ENCODE measurements around the gene SLC4A7. TPM values are rescaled to one million over a fixed set of nuclear protein-coding genes. Genes with fewer than 3 reads are reported as not detected.
"Not testable (repeated sequence)": the region's sequence is repeated elsewhere in the genome, so short reads cannot be mapped to it uniquely, and the experiment has no call there.

SLC4A7 gene
- total RNA-seq, 1 donor from 2014 or later: 28.6 TPM

- no peak for DNase-seq (ENCODE audit: low read depth)
- Histone ChIP-seq H3K27me3 (ENCODE audit: control insufficient read depth, insufficient read depth, low read length) (no peaks in the 10 kb centered on the region), H3K4me3 (ENCODE audit: low read depth, low read length) (no peak overlapping the region), H3K36me3 (ENCODE audit: control insufficient read depth, insufficient read depth, low read length) (no peaks in the 10 kb centered on the region)
- TF ChIP-seq CTCF (IDR thresholded peaks at IDR 0.05; ENCODE audit: insufficient read depth, low read length, poor library complexity, severe bottlenecking): no peak
Measured at GRCh38 chr3:27454461-27454860, 29.7 kb downstream of the SLC4A7 start.

- H3K36me3 ChIP-seq (ENCODE audit: control insufficient read depth, insufficient read depth, low read length): no peaks in the 10 kb centered on the region
- no peak for TF ChIP-seq CTCF (IDR thresholded peaks at IDR 0.05; ENCODE audit: insufficient read depth, low read length, poor library complexity, severe bottlenecking)
- H3K27me3 ChIP-seq (ENCODE audit: control insufficient read depth, insufficient read depth, low read length): no peaks in the 10 kb centered on the region
- DNase-seq (ENCODE audit: low read depth): no peak
- no peak overlapping the region for H3K4me3 ChIP-seq (ENCODE audit: low read depth, low read length)
Measured at GRCh38 chr3:27452368-27453090, 31.7 kb downstream of the SLC4A7 start.

GRCh38 chr3:27451842-27452241 is 32.3 kb downstream of the SLC4A7 start:
- H3K36me3 ChIP-seq (ENCODE audit: control insufficient read depth, insufficient read depth, low read length): no peaks in the 10 kb centered on the region
- no peak for DNase-seq (ENCODE audit: low read depth)
- no peak for TF ChIP-seq CTCF (IDR thresholded peaks at IDR 0.05; ENCODE audit: insufficient read depth, low read length, poor library complexity, severe bottlenecking)
- no peak overlapping the region for H3K4me3 ChIP-seq (ENCODE audit: low read depth, low read length)
- no peaks in the 10 kb centered on the region for H3K27me3 ChIP-seq (ENCODE audit: control insufficient read depth, insufficient read depth, low read length)

- DNase-seq (ENCODE audit: low read depth): no peak
- Histone ChIP-seq H3K27me3 (ENCODE audit: control insufficient read depth, insufficient read depth, low read length) (no peaks in the 10 kb centered on the region), H3K36me3 (ENCODE audit: control insufficient read depth, insufficient read depth, low read length) (no peaks in the 10 kb centered on the region), H3K4me3 (ENCODE audit: low read depth, low read length) (no peak overlapping the region)
- TF ChIP-seq CTCF (IDR thresholded peaks at IDR 0.05; ENCODE audit: insufficient read depth, low read length, poor library complexity, severe bottlenecking): no peak
Measured at GRCh38 chr3:27451251-27451650, 32.9 kb downstream of the SLC4A7 start.

- Histone ChIP-seq H3K4me3 (ENCODE audit: low read depth, low read length) (no peak overlapping the region), H3K36me3 (ENCODE audit: control insufficient read depth, insufficient read depth, low read length) (no peaks in the 10 kb centered on the region), H3K27me3 (ENCODE audit: control insufficient read depth, insufficient read depth, low read length) (no peaks in the 10 kb centered on the region)
- no peak for TF ChIP-seq CTCF (IDR thresholded peaks at IDR 0.05; ENCODE audit: insufficient read depth, low read length, poor library complexity, severe bottlenecking)
- DNase-seq (ENCODE audit: low read depth): no peak
Measured at GRCh38 chr3:27449530-27450150, 34.5 kb downstream of the SLC4A7 start.

GRCh38 chr3:27442995-27443394 is 41.2 kb downstream of the SLC4A7 start:
- not testable (repeated sequence) for H3K36me3 ChIP-seq (ENCODE audit: control insufficient read depth, insufficient read depth, low read length); H3K27me3 ChIP-seq (ENCODE audit: control insufficient read depth, insufficient read depth, low read length); DNase-seq (ENCODE audit: low read depth); H3K4me3 ChIP-seq (ENCODE audit: low read depth, low read length)

GRCh38 chr3:27438352-27438751 is 45.8 kb downstream of the SLC4A7 start:
- H3K36me3 ChIP-seq (ENCODE audit: control insufficient read depth, insufficient read depth, low read length); DNase-seq (ENCODE audit: low read depth); H3K4me3 ChIP-seq (ENCODE audit: low read depth, low read length); H3K27me3 ChIP-seq (ENCODE audit: control insufficient read depth, insufficient read depth, low read length): not testable (repeated sequence)

All from kidney epithelial cell (primary cell).